Measurements from ENCODE around the gene PCDH7. TPM values are rescaled to one million over a fixed set of nuclear protein-coding genes. Genes with fewer than 3 reads are reported as not detected.
A peak's percentile ranks its signal among the peaks of the same experiment; 100 is the strongest.

PCDH7 gene
- total RNA-seq, result 10 to 100 TPM in 1 of 2 donors, 1 to 10 TPM in 1; 2.6 to 15.6 TPM
- long read RNA-seq, full-length matches to known transcripts, result 1 of 1 reads
- long read RNA-seq, partial matches to known transcripts, result 0 of 1 reads
- long read RNA-seq, other reads (novel, unspliced or antisense), result 0 of 1 reads

DNA sequence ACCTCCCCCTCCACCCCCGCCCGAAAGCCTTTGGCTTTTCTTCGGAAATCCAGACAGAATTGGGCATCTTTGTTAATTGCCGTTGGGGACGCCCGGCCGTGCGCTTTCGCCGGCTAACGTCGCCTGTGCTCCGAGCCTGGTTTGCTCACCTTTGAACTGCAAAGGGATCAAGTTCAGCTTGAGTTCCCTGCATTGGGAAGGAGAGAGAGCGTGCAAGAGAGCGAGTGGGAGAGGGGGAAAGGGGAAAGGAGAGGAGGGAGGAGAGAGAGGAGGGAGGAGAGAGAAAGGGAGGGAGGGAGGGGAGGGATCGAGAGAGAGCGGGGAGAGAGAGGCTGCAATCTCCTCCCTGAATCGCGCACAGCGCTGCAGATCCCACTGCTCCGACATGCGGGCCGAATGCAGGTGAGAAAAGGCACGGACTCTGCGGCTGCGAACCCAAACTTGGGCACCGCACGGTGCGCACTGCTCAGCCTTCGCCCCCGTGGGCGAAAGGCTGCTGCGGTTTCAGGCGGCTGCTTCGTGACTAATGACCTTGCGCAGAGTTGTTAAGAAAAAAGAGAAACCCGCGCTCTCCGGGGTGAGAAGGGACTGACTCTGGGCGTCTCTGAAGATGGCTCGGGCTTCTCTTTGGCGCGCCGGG, at the start of gene PCDH7:
TSS of gene PCDH7 (plus strand) at position 349 of the 640 bp plus-strand sequence. CDS start 1,054 bp downstream, outside the sequence.
- DNase-seq (peak in 1 of 2 donors; percentile 20), ATAC-seq (peak; percentile 10)
- intact Hi-C loops (cut with DNase I, micrococcal nuclease), result loop anchor here in 1 of 2 donors (10.0 kb wide), 1 partner anchor 135 kb away; no protein-coding TSS in a partner anchor

- no peak for ATAC-seq
- intact Hi-C loops (cut with DNase I, micrococcal nuclease), result no loop called here
These were observed 48.2 kb upstream of the PCDH7 start for GRCh38 chr4:30671926-30672448.

GRCh38 chr4:30696191-30696590, 24.0 kb upstream of the PCDH7 start:
- intact Hi-C loops (cut with DNase I, micrococcal nuclease), result no loop called here
- no peak for DNase-seq
- no peak for ATAC-seq

More at GRCh38 chr4:30671926-30672448, 48.2 kb upstream of the PCDH7 start:
- no peak for DNase-seq

DNA sequence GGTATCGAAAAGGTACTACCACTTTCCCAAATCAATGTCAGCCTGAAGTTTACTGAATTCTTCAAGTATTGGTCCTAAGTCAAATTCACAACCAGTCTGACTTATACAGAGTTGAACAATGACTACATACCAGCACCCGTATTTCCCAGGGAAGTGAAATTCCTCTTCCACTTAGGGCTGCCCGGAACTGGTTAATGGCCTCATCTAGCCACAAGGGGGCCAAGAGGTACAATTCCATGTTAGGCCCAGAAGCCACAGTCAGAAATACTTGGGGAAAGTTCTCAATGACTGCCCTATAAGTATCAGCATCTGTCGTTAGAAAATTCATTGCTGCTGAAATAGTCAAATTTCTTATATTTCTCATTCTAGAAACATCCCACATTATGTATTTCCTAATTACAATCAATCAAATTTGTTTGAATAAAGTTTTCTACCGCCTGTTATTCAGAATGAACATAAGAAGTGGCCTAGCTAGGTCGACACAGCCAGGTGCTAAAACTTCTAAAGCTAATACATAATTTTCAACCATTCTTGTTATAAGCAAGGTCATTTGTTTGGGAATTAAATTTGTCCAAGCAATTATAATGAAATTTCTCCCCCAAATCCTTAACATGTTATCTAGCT, 5.6 kb upstream of the PCDH7 start:
- ATAC-seq (peak; percentile 71), DNase-seq (peak in 1 of 2 donors; percentile 44)
- intact Hi-C loops (cut with DNase I, micrococcal nuclease), result no loop called here

- no peak for ATAC-seq
- intact Hi-C loops (cut with DNase I, micrococcal nuclease), result no loop called here
- DNase-seq, result no peak
These were observed 4.0 kb upstream of the PCDH7 start for GRCh38 chr4:30716158-30716557.

DNA sequence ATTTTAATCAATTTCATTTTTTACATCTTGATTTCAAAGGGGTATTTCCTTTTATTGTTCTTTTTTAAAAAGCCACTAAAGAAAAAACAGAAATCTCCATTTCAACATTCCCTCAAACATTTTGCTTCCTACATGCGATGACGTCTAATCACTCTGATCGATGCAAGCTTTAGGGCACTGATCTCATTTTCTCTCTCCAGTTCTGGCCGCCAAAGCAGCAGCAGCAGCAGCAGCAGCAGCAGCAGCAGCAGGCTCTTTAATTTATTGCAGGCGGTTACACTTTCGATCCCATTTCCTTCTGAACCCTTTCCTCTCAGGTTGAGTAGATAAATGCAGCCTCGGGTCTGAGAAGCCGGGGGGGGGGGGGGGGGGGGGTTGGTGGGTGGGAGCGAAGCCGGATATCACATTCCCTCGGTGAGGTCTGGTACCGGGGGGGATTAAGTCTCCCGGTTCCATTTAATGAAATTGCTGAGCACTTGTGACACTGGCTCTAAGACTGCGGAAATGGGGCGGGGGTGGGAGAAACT, 3.4 kb upstream of the PCDH7 start:
- intact Hi-C loops (cut with DNase I, micrococcal nuclease), result no loop called here
- ATAC-seq (no peak), DNase-seq (no peak)

DNA sequence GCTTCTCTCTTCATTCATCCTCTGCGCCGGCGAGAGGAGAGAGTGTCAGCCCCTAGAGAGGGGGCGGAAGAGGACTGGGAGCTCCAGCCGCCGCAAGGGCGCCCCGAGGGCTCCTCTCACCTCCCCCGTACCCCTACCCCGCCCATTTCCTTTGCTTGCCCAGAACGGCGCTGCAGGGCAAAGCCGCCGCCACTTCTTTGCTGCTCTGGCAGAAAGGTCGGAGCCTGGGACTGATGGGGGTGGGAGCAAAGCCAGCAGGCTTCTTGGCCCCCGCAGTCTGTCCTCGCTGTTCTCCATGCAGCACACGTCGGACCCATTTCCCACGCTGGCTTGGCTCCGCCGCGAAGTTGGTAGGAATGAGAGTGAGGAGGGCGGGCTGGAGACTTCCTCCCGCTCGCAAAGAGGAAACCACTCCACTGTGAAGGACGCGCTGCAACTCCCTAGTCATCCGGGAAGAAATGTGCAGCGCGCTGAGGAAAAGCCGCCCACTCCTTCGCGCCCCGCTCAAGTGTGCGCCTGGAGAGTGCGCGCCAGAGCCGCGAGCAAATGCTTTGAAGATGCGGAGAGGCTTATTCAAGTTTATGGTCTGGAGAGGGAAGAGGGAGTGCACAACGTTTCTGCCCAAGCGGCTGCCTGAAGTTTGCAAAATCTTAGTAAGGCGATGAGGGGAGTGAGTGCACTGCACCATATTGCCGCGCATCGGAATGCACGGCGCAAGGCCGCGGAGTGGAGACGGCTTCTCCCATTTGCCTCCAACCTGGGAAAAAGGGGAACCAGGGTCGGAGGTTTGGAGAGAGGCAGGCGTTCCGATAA, 2.8 kb upstream of the PCDH7 start:
- DNase-seq (peak; percentile 30 to 33), ATAC-seq (peak; percentile 24)
- intact Hi-C loops (cut with DNase I, micrococcal nuclease), result no loop called here

DNA sequence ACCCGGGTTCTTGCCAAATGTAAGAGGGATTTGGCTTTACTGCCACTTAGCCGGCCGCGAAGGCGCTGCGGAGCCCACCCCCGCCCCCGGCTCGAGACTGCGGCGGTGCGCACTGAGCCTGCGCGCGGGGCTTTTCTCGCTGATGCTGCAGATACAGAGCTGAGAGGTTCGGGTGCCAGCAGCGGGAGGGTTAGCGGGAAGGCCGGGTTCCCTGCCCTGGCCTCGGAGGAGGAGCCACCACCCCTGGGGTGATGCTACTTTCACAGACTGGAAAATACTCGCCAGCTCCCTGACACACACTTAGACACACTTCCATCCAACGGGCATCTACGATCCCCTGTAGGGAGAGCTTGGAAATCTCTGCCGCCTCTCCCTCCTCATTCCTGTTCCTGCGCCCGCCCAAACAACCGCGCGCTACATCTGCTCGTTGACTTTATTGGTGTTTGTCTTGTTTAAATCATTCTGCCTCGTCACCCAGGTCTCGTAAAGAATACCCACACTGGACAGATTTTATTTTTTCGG, 2.1 kb upstream of the PCDH7 start:
- ATAC-seq (no peak), DNase-seq (peak; percentile 32 to 48)
- intact Hi-C loops (cut with DNase I, micrococcal nuclease), result no loop called here

DNA sequence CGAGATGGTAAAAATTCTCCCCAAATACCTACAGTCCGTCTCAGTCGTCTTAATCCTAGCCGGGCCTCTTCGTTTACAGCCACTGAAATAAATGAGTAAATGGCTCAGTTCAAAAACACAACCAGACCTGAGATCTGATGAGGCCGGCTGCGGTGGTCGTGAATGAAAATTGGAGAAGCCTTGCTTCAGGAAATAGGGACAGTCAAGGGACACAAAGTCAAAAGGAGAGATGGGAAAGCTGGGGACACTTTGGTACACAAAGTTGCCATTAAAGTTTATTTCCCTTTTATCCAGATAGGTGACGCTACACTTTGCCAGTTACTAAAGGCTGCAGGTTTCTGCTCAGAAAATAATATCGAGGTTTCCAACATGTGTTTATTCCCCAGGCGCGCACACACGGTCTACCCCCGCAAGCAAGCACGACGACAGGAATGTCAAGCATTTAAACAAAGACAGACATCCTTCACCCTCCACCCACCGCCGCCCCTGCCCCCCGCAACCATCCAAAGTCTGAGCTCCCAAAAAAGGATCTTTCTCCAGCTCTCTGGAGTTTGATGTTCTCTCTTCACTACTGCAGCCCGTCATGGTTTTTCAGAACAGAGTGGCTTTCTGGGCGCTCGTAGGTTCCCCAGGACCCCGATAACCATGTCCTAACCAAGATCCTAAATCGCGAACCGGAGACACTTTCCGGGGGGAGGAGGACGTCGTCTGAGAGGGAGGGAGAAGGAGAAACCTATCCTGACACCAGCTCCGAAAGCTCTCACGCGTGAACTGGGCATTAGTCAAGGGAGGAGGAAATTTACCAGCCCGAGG, 1.3 kb upstream of the PCDH7 start:
- intact Hi-C loops (cut with DNase I, micrococcal nuclease), result no loop called here

DNA sequence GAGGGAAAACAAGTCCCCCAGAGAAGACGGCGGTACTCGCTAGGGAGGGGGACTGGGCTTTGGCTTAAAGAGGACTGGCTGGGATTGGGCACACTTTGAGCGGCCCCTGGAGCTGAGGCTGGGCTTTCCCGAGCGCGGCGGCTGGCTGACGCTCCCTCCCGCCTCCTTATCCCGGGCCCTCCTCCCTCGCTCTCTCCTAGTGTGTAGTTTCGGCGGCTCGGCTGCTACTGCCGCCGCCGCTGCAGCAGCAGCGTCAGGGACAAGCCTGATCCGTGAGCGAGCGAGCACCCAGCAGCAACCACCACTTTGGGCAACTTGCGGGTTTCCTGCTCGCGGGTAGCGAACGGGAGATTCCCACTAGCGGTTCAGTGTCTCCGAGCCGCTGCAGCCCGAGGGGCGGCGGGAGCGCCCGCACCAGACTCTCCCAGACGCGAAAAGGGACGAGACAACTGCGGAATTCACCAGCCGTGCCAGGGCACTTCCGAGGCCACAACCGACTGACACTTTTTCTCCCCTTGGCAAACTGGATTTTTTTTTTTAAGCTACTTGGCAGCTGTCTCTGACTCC, 632 bp upstream of the PCDH7 start:
- peak; percentile 47 for ATAC-seq
- intact Hi-C loops (cut with DNase I, micrococcal nuclease), result loop anchor here in 1 of 2 donors (10.0 kb wide), 1 partner anchor 135 kb away; no protein-coding TSS in a partner anchor
- DNase-seq, result peak; percentile 33 to 34

More for the DNA sequence above, 1.3 kb upstream of the PCDH7 start:
- ATAC-seq (no peak), DNase-seq (no peak)

- intact Hi-C loops (cut with DNase I, micrococcal nuclease), result loop anchor here in 1 of 2 donors (10.0 kb wide), 1 partner anchor 134 kb away; no protein-coding TSS in a partner anchor
- peak; percentile 16 for ATAC-seq
- peak in 1 of 2 donors; percentile 25 for DNase-seq
These were observed 554 bp downstream of the PCDH7 start for GRCh38 chr4:30720661-30721184.

- intact Hi-C loops (cut with DNase I, micrococcal nuclease), result loop anchor here in 1 of 2 donors (10.0 kb wide), 1 partner anchor 133 kb away; no protein-coding TSS in a partner anchor
- peak; percentile 31 to 43 for DNase-seq
- ATAC-seq, result peak; percentile 64
These were observed 1.3 kb downstream of the PCDH7 start for GRCh38 chr4:30721185-30722091.

DNA sequence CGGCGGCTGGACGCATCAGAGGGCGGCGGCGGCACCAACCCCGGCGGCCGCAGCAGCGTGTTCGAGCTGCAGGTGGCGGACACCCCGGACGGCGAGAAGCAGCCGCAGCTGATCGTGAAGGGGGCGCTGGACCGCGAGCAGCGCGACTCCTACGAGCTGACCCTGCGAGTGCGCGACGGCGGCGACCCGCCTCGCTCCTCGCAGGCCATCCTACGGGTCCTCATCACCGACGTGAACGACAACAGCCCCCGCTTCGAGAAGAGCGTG, 1.9 kb downstream of the PCDH7 start:
- DNase-seq (no peak), ATAC-seq (no peak)
- intact Hi-C loops (cut with DNase I, micrococcal nuclease), result loop anchor here in 1 of 2 donors (10.0 kb wide), 1 partner anchor 133 kb away; no protein-coding TSS in a partner anchor

GRCh38 chr4:30722359-30723200, 2.4 kb downstream of the PCDH7 start:
- intact Hi-C loops (cut with DNase I, micrococcal nuclease), result loop anchor here in 1 of 2 donors (10.0 kb wide), 1 partner anchor 132 kb away; no protein-coding TSS in a partner anchor
- no peak for DNase-seq

More at GRCh38 chr4:30722359-30723200, 2.4 kb downstream of the PCDH7 start:
- no peak for ATAC-seq
